DMS53 treated with DMSO at 0.1 percent for 48 hours (cell line): ENCODE measurements around the gene NSMF.

Experiments
- DNase-seq: peaks from one replicate; lab custom pipeline; 2025; ENCODE audit not compliant: unreplicated experiment; lab: John Stamatoyannopoulos, UW

Gene NSMF, protein sequence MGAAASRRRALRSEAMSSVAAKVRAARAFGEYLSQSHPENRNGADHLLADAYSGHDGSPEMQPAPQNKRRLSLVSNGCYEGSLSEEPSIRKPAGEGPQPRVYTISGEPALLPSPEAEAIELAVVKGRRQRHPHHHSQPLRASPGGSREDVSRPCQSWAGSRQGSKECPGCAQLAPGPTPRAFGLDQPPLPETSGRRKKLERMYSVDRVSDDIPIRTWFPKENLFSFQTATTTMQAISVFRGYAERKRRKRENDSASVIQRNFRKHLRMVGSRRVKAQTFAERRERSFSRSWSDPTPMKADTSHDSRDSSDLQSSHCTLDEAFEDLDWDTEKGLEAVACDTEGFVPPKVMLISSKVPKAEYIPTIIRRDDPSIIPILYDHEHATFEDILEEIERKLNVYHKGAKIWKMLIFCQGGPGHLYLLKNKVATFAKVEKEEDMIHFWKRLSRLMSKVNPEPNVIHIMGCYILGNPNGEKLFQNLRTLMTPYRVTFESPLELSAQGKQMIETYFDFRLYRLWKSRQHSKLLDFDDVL

DNA sequence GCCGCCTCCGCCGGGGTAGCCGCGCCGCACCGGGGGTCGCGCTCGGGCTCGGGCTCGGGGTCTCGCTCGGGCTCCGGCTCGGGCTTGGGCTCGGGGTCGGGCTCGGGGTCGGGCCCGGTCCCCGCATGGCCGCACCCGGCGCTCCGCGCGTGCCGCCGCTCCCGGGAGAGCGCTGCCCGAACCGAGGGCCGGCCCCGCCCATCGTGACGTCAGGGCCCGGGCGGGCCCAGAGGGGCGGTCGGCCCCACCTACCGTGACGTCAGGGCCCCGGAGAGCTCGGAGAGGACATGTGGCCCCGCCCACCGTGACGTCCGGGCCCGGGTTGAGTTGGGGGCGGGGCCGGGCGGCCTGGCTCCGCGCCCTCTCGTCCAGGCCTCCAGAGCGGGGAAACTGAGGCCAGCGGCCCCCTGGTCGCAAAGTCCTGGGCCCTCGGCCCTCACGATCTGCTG, at the start of gene NSMF:
Gene NSMF (minus strand): TSS at position 183 of the 449 bp plus-strand sequence. CDS start 232 bp downstream, outside the sequence.
- peak; percentile 81 for DNase-seq

DNA sequence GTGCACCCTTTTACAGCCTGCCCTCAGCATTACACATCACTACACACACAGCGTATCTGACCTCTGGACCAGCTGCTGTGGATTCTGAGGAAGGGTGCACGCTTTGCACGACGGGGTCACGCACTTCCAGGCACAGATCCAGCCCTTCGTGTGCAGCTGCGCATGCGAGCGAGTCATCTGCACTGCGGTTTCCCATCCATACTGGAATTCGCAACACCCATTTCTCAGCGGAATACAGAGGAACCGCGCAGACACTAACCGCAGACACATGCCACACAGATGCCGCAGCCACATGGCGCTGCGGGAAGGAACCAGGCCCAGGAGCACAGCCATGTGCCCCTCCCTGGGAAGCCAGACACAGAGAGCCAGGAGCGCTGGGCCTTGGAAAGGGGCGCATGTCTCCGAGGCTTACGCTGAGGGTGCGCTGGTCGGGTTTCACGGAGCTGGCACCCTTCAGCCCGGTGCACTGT, 47.6 kb upstream of the NSMF start:
- no peak for DNase-seq

DNA sequence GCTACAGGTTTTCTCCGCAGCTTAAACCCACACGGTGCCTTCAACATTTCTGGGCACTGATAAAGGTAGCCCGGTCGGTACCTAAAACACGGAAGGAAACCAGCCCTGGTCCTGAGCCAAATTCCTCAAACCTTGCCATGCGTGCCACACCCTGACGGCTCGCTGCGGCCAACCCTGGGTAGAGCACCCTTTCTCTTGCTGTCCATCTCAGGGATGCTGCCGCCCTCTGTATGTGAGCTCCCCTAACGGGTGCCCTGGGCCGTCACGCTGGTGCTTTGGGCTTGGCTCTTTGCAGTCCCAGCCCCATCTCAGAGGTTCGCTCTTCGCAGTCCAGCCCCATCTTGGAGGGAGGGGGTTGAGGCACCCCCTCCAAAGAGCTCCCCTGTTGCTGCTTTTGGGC, 47.1 kb upstream of the NSMF start:
- no peak for DNase-seq

DNA sequence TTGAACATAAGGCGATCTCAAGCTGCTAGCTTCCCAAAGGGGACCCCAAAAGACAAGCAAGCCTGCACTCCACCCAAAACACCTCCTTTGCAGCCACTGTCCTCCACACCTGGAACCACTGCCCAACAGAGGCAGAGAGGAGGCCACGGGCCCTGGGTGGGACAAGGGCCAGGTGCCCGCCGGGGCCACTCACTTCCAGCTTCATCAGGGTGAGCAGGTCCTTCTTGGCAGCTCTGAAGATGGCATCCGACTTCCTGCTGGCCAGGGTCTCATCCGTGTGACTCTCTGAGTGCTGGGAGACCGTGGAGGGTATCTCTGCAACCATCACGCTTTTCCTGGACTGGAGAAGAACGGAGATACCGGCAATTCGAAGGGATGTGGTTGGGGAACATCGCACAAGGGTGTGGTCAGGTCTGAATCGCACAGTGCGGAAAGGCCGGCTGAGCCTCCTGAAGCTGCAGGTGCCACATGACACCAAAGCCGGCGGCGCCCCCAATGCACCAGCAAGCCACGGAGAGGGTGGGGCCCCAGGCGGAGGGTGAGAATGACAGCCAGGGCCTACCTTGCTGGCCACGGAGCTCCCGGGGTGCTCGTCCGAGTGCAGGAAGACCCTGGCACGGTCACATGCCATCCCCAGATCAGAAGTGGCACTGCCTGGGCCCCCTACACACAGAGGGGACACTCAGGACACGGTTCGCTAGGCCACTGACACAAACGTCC, 46.4 kb upstream of the NSMF start:
- no peak for DNase-seq

DNA sequence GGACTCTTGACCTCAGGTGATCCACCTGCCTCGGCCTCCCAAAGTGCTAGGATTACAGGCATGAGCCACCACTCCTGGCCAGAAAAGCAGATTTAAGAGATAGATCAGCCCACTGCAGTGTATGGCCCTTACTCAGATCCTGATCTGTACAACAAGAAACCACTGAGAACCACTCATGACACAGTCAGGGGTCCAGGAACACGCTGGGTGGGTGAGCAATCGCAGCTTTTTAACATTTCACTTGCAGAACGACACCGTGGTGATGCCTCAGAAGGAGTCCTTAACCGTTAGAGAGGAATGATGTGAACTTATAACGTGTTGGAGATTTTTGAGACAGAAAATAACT, 45.3 kb upstream of the NSMF start:
- DNase-seq: no peak

DNA sequence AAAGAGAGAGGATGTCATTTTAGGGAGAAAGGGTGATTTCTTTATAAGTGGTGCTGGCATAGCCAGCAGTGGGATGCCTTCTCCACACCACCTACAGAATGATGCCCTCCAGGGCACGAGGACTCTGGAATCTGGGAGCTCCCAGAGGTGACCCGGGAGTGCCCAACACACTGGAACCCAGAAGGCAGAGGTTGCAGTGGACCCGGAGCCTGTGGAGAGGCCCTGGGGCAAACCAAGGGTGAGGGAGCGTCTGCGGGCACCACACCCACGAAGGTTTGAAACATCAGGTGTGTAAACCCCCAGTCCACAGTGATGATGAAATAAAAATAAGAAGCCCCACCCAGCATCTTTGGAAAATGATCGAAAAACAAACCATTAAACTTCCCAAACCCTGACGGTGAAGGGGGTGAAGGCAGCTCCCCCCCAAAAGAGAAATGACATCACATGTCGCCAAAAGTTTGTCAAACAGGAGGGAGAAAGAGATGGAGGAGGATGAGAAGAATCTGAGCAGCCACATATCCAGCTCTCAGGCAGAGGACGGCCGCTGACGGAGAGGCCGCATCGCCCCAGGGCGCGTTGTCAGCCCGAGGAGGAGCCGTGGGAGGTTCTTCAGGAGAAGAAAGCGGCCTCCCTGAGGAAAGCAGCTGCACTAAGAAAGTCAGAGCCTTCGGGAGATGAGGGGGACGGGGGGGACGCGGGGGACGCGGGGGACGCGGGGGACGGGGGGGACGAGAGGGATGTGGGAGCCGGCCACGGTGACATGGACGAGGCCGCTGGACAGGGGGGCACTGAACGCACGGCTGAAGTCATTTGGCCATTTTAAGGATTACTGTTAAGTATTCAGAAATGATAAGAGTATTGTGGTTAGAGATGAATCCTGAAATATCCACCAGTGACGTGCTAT, 43.1 kb upstream of the NSMF start:
- DNase-seq: no peak

DNA sequence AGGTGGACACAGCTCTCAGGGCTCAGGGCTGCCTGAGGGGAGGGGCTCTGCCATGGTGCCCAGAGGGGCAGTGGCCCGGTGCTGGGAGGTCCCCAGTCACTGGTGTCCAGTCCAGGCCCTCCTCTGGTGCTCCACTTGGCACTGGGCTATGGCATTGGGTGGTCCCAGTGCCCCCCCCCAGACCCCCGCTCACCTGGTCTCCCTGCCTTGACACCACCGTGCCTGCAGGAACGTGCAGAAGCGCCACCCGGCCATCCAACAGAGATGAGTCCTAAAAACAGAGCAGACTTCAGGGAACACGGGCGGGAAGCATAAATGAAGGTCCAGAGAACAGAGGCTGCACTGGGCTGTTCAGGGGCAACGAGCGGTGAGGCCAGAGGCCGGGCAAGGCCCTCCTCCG, 42.3 kb upstream of the NSMF start:
- DNase-seq: no peak

DNA sequence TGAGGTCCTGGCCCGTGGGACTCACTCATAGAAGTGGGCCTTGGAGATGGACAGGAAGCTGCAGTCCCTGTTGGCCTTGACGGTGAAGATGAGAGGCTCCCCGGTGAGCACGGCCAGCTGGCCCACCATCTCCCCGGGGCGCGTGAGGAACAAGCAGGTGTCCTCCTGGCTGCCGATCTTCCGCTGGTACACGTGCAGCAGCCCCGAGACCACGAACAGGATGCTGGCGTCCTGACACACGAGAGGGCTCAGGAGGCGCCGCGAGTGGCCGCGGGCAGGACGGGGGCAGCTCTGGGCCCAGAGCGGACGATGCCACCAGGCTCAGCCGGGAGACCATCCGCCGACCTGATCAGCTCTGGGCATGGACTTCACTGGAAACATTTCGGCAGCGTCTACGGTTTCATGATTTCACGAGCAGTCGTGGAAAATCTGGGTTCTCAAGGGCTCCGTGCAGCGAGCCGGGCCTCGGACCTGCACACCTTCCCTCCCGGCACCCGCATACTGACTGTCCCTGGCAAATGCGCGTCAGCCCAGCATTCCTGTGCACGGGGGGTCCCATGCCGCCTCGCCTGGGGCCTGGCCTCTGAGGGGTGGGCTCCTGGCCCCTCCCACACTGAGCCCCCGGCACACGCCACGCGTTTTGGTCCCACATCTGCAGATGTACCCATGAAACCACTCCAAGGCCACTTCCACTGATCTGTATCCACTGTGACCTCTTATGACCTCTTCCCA, 41.7 kb upstream of the NSMF start:
- DNase-seq: no peak

DNA sequence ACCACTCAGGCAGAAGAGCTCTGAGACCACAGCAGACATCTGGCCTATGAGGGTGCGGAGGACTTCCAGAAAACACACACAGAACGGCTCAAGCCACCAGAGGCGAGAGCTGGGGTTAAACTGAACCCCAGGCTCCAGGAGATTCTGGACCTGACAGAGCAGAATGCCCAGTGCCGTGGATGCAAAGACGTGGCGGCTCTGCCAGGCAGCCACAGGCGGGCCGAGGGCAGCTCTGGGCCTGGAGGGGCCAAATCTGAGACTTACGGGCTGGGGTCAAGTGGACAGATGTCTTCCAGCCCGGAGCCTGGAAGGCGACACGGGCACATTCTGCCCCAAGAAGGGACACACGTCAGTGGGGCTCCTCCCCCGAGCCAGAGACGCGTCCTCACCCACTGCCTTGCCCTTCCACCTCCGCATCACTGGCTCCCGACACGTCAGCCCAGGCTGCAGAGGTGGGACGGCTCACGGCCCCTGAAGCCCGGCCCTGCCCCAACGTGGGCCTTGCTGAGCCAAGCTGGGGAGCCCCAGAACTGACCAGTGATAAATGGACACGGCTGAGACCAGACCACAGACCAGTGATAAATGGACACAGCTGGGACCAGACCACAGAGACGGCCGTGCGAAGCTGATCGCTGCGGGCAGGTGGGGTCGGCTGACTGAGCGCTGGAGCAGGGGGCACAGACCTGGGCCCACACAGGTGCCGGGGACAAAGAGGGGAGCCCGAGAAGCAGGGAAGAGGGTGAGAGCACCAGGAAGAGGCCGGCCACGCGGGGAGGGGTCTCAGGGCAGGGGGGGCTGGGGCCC, 40.9 kb upstream of the NSMF start:
- no peak for DNase-seq

DNA sequence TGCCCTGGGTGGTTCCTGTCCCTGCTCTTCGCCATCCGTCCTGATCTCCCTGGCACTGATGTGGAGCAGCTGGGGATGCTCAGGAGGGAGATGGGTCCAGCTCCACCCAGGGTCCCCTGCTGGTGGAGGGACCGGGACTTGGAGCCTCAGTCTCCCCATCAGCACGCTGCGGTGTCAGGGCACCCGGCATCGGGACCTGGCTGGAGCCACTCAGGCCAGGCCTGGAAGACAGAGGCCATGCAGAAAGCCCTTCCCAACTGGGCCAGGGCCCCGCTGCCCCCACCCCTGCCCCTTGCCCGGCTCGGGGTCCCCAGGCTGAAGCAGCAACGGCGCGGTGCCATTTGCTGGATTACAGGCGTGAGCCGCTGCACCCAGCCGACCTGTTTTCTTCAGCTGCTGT, 40.3 kb upstream of the NSMF start:
- DNase-seq: no peak

DNA sequence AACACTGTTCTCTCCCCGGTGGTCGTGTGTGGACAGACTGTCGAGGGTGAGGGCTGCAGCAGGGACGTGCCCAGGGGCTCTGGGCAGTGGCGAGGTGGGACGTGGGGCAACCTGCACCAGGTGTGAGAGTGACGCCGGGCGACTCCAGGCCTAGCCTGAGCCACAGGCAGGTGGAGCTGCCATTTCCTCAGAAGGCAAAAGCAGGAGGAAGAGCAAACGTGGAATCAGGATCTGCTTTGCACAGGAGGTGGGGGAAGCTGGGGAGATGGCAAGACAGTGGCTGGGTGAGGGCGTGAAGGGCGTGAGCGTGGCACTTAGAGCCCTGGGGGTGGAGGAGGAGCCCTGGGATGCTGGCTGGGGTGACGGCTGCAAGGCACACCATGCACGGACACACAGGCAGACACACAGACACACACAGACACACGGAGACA, 39.6 kb upstream of the NSMF start:
- no peak for DNase-seq

DNA sequence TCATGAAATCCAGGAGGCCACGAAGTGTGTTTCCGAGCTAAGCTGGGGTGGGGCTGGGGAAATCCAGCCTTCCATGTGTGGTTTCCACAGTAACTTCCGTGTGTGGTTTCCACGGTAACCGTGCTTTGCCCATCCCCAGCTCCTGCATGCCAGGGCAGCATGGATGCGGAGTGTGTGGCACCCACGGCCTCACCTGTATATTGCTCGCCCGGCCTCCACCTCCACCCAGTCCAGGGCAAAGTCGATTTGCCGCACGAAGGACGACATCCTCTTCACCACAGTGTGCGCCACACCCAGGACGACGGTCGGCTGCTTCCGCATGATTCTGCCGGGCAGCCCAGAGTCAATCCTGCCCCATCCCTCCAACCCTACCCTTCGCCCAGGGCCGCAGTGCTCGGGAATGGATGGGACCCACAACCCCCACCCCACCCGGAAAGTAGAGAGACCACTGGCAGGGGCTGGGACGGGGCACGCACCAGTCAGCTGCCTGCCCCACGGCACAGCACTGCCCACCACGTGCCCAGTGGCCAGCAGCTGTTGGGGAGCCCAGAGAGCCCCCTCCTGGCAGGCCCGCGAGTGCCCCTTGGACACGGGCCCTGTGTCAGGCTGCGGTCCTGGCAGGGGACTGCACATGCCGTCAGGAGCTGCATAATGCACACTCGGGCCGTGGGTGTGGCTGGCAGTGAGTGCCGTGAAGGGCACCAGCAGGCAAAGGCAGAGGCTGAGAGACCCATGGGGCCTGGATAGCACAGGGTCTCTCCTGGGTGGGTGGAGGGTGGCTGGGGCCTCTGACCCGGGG, 39.0 kb upstream of the NSMF start:
- DNase-seq: no peak

DNA sequence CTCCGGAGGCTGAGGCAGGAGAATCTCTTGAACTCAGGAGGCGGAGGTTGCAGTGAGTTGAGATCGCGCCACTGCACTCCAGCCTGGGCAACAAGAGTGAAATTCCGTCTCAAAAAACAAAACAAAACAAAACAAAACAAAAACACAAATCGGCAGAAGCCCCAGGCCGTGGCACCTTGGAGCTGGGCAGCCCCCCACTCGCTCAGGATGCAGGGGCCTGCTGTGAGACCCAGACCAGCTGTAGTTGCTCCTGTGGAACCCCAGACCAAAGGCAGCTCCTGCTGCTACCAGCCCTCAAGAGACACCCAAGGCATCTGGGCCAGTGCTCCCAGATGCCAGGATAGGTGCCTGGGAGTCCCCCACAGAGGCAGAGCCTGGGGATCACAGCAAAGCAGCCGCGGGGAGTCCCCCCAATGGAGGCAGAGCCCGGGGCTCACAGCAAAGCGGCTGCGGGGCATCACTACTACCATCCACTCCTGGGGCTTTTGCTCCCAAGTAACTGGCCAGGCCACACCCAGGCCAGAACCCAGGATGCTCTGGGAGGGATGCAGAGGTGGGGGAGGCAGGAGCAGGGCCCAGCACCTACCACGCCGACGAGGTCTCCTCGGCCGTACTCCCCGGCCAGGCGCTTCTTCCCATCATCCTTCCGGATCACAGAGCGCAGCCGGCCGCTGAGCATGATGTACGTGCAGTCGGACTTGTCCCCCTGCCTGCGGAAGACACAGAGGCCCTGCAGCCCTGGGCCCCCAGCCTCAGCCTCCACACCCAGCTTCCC, 37.7 kb upstream of the NSMF start:
- no peak for DNase-seq

DNA sequence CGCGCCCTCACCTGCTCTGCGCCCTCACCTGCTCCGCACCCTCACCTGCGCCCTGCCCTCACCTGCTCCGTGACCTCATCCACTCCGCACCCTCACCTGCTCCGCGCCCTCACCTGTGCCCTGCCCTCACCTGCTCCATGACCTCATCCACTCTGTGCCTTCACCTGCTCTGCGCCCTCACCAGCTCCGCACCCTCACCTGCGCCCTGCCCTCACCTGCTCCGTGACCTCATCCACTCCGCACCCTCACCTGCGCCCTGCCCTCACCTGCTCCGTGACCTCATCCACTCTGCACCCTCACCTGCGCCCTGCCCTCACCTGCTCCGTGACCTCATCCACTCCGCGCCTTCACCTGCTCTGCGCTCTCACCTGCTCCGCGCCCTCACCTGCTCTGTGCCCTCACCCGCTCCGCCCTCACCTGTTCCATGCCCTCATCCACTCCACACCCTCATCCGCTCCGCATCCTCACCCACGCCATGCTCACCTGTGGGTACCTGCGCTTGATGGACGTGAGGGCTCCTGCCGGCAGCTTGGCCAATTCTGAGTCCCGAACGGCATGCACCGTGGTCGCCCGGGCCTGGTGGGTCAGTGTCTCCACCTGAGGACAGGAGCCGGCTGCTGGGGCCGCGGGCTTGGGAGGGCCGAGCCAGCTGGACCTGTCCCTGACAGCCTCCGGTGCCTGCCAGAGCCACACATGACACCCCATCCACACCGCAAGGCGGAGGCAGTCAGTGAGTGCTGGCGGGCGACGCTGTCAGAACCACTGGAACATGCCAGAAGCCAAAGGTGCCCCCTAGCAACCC, 35.6 kb upstream of the NSMF start:
- no peak for DNase-seq

DNA sequence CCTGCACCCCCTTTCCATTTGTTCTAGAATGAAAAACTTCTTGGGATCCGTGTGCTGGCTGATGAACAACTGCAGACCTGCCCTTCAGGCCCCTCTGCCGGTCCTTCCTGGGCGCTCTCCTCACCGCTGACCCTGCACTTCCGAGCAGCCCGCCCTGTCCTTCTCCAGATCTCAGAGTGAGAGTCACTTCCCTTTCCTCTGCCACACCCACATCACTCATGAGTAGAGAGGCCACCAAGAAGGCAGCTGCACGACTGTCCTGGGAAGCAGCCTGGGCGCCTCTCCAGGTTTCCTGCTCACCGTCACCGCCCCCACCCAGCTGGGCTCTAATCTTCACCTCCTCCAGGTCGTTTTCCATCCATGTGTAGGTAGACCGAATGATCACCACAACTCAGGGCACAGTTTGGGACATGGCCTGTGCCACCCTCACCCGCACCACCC, 35.0 kb upstream of the NSMF start:
- no peak for DNase-seq

DNA sequence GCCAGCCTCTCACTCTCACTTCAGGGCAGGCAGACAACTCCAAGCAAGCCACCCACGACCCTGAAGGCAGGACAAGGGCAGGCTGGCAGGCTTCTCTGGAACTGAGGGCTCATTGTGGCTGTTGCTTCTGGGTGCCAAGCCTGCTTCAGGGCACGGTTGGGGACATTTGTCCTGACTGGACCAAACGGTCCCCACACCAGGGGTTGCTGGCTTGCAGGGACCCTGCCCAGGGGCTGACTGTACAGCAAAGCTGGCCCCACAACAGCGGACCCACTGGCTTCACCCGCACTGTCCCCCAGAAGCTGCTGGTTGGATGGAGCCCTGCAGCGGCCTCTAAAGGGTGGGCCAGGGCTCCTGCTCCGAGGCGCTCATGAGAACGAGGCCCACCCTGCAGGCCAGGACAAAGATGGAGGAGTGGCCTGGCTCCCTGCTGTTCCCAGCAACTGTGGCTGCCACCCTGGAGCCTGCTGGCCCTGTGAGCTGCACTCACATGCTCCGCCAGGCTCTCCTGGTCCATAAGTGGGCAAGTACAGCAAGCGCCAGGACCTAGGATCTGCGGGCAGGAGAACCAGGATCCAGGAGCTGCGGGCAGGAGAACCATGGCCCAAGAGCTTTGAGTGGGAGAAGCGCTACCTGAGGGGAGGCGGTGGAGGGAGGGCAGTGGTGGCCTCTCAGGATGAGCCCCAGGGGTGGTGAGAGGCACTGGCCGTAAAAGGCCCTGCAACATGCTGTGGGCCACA, 34.4 kb upstream of the NSMF start:
- no peak for DNase-seq
